Chondrocyte (in vitro differentiated cells): Measurements from ENCODE around the gene PALLD. TPM values are rescaled to one million over a fixed set of nuclear protein-coding genes. Genes with fewer than 3 reads are reported as not detected.
"Not testable (repeated sequence)": the region's sequence is repeated elsewhere in the genome, so short reads cannot be mapped to it uniquely, and the experiment has no call there.

Source experiments
- DNase-seq: peaks from one replicate; pipeline ENCODE4 v3.0.0; 2021; ENCODE audit warnings: mixed read lengths, low spot score
- H3K27ac Mint-ChIP-seq: one replicate; pipeline ENCODE4 v1.8.0; 2021; ENCODE audit warnings: mild to moderate bottlenecking, moderate library complexity, mixed read lengths; ENCODE audit not compliant: unreplicated experiment
- H3K27me3 Mint-ChIP-seq: 2 replicates; pipeline ENCODE4 v1.8.0; 2021; ENCODE audit warnings: low read depth, mixed read lengths
- H3K36me3 Mint-ChIP-seq: 2 replicates; pipeline ENCODE4 v1.8.0; 2021; ENCODE audit warnings: low read depth, mixed read lengths
- H3K4me1 Mint-ChIP-seq: 2 replicates; pipeline ENCODE4 v1.8.0; 2021; ENCODE audit warnings: low read depth, mild to moderate bottlenecking, mixed read lengths
- H3K4me3 Mint-ChIP-seq: one replicate; pipeline ENCODE4 v1.8.0; 2021; ENCODE audit warnings: mild to moderate bottlenecking, moderate library complexity, mixed read lengths; ENCODE audit not compliant: unreplicated experiment
- H3K9me3 Mint-ChIP-seq: 2 replicates; pipeline ENCODE4 v1.8.0; 2021; ENCODE audit warnings: low read depth, mixed read lengths
- total RNA-seq: library from RNA; stranded (reverse); gene quantifications from 3 replicates; pipeline ENCODE4 v1.2.1, GENCODE V29; 2021
- TF ChIP-seq, protein P1 (sequence below): fragments of 200-600 bp; sonication (generic); IDR thresholded peaks from 2 replicates; pipeline ENCODE4 v1.5.0; 2021; ENCODE audit warnings: antibody characterized with exemption, mild to moderate bottlenecking, moderate library complexity

PALLD gene
- total RNA-seq, 1 donor from 2014 or later: 900 TPM

DNA sequence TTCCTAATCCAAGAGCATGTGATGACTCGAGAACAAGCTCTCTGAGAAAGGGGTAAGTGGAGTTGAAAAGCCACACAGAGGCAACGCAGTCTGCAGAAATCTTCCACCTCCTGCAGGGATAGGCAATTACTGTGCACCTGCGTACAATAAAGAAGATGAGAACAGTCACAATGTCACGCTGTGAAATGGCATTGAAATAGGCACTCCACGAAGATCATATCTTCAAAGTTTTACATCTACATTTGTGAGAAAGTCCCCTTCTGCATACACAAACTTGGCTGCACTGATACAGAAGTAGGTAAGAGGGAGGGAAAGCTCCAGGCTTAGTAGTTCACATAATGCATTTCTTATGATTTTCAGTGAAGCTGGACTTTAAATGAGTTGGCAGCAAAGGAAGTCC, 43.7 kb upstream of the PALLD start:
- Mint-ChIP-seq H3K9me3 (no peaks in the 10 kb centered on the region), H3K36me3 (peaks cover 3% of the 10 kb centered on the region), H3K4me1 (peaks cover 8% of the 10 kb centered on the region), H3K4me3 (no peak overlapping the region), H3K27me3 (no peaks in the 10 kb centered on the region), H3K27ac (no peak overlapping the region)
- DNase-seq: no peak
- TF ChIP-seq, protein P1, sequence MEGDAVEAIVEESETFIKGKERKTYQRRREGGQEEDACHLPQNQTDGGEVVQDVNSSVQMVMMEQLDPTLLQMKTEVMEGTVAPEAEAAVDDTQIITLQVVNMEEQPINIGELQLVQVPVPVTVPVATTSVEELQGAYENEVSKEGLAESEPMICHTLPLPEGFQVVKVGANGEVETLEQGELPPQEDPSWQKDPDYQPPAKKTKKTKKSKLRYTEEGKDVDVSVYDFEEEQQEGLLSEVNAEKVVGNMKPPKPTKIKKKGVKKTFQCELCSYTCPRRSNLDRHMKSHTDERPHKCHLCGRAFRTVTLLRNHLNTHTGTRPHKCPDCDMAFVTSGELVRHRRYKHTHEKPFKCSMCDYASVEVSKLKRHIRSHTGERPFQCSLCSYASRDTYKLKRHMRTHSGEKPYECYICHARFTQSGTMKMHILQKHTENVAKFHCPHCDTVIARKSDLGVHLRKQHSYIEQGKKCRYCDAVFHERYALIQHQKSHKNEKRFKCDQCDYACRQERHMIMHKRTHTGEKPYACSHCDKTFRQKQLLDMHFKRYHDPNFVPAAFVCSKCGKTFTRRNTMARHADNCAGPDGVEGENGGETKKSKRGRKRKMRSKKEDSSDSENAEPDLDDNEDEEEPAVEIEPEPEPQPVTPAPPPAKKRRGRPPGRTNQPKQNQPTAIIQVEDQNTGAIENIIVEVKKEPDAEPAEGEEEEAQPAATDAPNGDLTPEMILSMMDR: no peak

DNA sequence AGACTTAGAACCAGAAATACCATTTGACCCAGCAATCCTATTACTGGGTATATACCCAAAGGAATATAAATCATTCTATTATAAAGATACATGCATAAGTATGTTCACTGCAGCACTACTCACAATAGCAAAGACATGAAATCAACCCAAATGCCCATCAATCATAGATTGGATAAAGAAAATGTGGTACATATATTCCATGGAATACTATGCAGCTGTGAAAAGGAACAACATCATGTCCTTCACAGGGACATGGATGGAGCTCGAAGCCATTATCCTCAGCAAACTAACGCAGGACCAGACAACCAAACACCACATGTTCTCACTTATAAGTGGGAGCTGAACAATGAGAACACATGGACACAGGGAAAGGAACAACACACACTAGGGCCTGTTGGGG, 38.6 kb upstream of the PALLD start:
- not testable (repeated sequence) for H3K4me1 Mint-ChIP-seq, H3K27ac Mint-ChIP-seq, H3K9me3 Mint-ChIP-seq, H3K36me3 Mint-ChIP-seq, H3K27me3 Mint-ChIP-seq, DNase-seq, H3K4me3 Mint-ChIP-seq

DNA sequence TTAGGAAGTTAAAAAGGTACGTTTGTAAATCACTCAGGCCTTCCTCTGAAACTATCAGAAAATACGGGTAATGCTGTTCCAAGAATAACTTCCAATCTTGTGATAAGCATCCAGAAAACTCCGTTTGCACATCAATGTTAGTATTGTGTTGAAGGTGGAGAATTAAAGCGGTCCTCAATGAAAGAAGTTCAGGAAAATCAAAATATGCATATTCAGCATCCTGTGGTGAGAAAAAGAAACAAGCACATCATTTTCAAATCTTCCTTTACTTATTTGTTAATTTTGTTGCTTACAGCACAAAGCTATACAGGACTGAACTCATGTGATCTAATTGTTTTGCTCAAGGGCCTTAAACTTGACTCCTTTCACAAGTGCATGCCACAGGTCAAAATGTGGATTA, 35.0 kb upstream of the PALLD start:
- no peaks in the 10 kb centered on the region for H3K36me3 Mint-ChIP-seq
- no peaks in the 10 kb centered on the region for H3K4me1 Mint-ChIP-seq
- peaks cover 8% of the 10 kb centered on the region for H3K9me3 Mint-ChIP-seq
- TF ChIP-seq, protein P1: no peak
- no peak overlapping the region for H3K4me3 Mint-ChIP-seq
- H3K27ac Mint-ChIP-seq: no peak overlapping the region
- no peak for DNase-seq
- H3K27me3 Mint-ChIP-seq: no peaks in the 10 kb centered on the region

DNA sequence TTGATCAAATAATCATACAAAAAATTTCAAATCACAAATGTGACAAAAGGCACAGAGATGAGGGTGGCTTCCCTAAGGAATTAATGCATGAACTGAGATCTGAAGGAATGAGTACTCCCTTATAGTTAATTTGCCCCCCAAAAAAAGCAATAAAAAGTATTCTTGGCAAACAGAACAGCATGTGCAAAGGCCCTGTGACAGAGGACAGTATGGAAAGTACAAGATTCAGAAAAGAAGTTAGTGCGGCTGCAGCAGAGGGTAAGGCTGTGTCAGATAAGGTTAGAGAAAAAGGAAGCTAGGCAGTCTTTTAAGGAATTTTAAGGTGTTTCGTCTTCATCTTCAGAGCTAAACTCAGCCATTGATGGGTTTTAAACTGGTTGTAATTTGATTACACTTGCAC, 23.9 kb upstream of the PALLD start:
- TF ChIP-seq, protein P1: no peak
- Mint-ChIP-seq H3K27ac (no peak overlapping the region), H3K27me3 (no peaks in the 10 kb centered on the region), H3K9me3 (no peaks in the 10 kb centered on the region), H3K4me3 (no peak overlapping the region), H3K4me1 (peaks cover 14% of the 10 kb centered on the region), H3K36me3 (peaks cover 1% of the 10 kb centered on the region)
- DNase-seq: no peak

DNA sequence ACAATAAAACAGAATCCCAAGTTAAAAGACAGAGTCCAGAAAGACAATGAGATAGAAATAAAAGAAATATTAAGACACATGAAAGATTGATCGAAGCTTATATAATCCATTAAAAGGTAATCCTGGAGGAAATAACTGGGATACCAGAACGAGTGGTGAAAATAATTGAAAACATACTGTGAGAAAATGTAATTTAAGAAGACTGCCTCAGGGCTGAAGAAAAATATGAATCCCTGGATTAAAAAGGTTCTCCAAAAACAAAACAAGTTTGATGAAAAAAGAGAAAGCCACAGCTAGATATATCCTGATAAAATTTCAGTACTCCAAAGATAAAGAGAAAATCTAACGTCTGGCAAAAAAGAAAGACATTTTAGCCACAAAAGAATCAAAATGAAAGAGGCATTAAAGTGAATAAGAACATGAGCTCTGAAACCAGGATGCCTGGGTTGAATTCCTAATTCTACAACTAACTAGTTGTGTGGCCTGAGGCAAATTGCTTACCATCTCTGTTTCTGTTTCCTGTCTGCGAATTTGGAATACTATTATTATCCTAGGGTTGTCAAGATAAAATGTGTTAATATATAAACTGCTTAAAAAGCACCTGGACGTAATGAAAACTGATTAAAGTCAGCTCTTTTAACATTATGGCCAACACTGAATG, 22.1 kb upstream of the PALLD start:
- Mint-ChIP-seq H3K36me3 (peaks cover 1% of the 10 kb centered on the region), H3K4me1 (peaks cover 18% of the 10 kb centered on the region), H3K4me3 (peak overlapping the region; percentile 40), H3K27ac (peak overlapping the region; percentile 88), H3K9me3 (no peaks in the 10 kb centered on the region), H3K27me3 (no peaks in the 10 kb centered on the region)
- no peak for DNase-seq
- TF ChIP-seq, protein P1: no peak

DNA sequence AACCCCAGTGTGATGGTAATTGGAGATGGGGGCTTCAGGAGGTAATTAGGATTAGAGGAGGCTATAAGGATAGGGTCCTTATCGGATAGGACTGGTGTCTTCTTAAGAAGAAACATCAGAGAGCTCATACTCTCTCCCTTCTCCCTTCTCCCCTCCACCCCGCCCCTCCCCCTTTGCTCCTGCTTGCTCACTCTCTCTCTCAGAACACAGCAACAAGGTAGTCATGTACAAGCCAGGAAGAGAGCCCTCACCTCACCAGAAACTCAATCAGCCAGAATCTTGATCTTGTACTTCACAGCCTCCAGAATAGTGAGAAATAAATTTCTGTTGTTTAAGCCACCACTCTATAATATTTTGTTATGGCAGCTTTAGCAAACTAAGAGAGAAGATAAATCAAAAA, 21.1 kb upstream of the PALLD start:
- Mint-ChIP-seq H3K27me3 (no peaks in the 10 kb centered on the region), H3K9me3 (no peaks in the 10 kb centered on the region), H3K4me3 (no peak overlapping the region), H3K4me1 (peaks cover 27% of the 10 kb centered on the region), H3K27ac (no peak overlapping the region), H3K36me3 (peaks cover 1% of the 10 kb centered on the region)
- TF ChIP-seq, protein P1: no peak
- no peak for DNase-seq
